ENCODE data around the gene TSSK2.

Gene TSSK2

GRCh38 chr22:19124377-19124776 lies 6.7 kb upstream of the TSSK2 start:
- no peak for DNase-seq (ENCODE audit: low read depth)
- no peak for TF ChIP-seq CTCF (IDR thresholded peaks at IDR 0.05; ENCODE audit: low read length, missing control alignments)
- H3K4me3 ChIP-seq (replicated peaks; ENCODE audit: low read depth, low read length) = no peak overlapping the region

GRCh38 chr22:19125011-19125410 lies 6.1 kb upstream of the TSSK2 start:
- no peak for TF ChIP-seq CTCF (IDR thresholded peaks at IDR 0.05; ENCODE audit: low read length, missing control alignments)
- no peak for DNase-seq (ENCODE audit: low read depth)
- H3K4me3 ChIP-seq (replicated peaks; ENCODE audit: low read depth, low read length) = no peak overlapping the region

- TF ChIP-seq CTCF (IDR thresholded peaks at IDR 0.05; ENCODE audit: low read length, missing control alignments) = no peak
- H3K4me3 ChIP-seq (replicated peaks; ENCODE audit: low read depth, low read length) = no peak overlapping the region
- DNase-seq (ENCODE audit: low read depth) = no peak
These were observed 5.4 kb upstream of the TSSK2 start for GRCh38 chr22:19125474-19126308.

GRCh38 chr22:19126309-19127273 lies 4.5 kb upstream of the TSSK2 start:
- no peak overlapping the region for H3K4me3 ChIP-seq (replicated peaks; ENCODE audit: low read depth, low read length)
- no peak for DNase-seq (ENCODE audit: low read depth)
- TF ChIP-seq CTCF (IDR thresholded peaks at IDR 0.05; ENCODE audit: low read length, missing control alignments) = no peak

GRCh38 chr22:19127329-19128008 lies 3.6 kb upstream of the TSSK2 start:
- no peak for TF ChIP-seq CTCF (IDR thresholded peaks at IDR 0.05; ENCODE audit: low read length, missing control alignments)
- no peak for DNase-seq (ENCODE audit: low read depth)
- no peak overlapping the region for H3K4me3 ChIP-seq (replicated peaks; ENCODE audit: low read depth, low read length)

- no peak for TF ChIP-seq CTCF (IDR thresholded peaks at IDR 0.05; ENCODE audit: low read length, missing control alignments)
- DNase-seq (ENCODE audit: low read depth) = no peak
- no peak overlapping the region for H3K4me3 ChIP-seq (replicated peaks; ENCODE audit: low read depth, low read length)
These were observed 3.1 kb upstream of the TSSK2 start for GRCh38 chr22:19128009-19128401.

All from fibroblast of pulmonary artery (primary cell).